ENCODE measurements around the gene BMPR1B.
A peak's percentile ranks its signal among the peaks of the same experiment; 100 is the strongest.

The BMPR1B gene

GRCh38 chr4:95193391-95194224 lies 435.9 kb downstream of the BMPR1B start:
- DNase-seq: peak; percentile 35 to 67

- DNase-seq: no peak
Observed at GRCh38 chr4:95197353-95197752, 439.6 kb downstream of the BMPR1B start.

- no peak for DNase-seq
Observed at GRCh38 chr4:95198961-95199360, 441.2 kb downstream of the BMPR1B start.

GRCh38 chr4:95204267-95204844 lies 446.6 kb downstream of the BMPR1B start:
- no peak for DNase-seq

- peak in 1 of 2 experiments; percentile 6 for DNase-seq
Observed at GRCh38 chr4:95204873-95205272, 447.1 kb downstream of the BMPR1B start.

Data from NCI-H524 (cell line).